Activated CD4-positive, CD25-positive, alpha-beta regulatory T cell treated with anti-CD3 and anti-CD28 coated beads, Interleukin-2, amount 50 U/mL, for 24 hours (primary cell): ENCODE data around the gene TMEM72.

Experiments used
- ATAC-seq, 2 donors: fragments of 150-1000 bp; cut with Tn5 transposase; one replicate each; pipeline ENCODE4 v1.10.0; 2021; ENCODE audit warnings: mild to moderate bottlenecking in 1 of 2, moderate library complexity in 1 of 2

The TMEM72 gene

DNA sequence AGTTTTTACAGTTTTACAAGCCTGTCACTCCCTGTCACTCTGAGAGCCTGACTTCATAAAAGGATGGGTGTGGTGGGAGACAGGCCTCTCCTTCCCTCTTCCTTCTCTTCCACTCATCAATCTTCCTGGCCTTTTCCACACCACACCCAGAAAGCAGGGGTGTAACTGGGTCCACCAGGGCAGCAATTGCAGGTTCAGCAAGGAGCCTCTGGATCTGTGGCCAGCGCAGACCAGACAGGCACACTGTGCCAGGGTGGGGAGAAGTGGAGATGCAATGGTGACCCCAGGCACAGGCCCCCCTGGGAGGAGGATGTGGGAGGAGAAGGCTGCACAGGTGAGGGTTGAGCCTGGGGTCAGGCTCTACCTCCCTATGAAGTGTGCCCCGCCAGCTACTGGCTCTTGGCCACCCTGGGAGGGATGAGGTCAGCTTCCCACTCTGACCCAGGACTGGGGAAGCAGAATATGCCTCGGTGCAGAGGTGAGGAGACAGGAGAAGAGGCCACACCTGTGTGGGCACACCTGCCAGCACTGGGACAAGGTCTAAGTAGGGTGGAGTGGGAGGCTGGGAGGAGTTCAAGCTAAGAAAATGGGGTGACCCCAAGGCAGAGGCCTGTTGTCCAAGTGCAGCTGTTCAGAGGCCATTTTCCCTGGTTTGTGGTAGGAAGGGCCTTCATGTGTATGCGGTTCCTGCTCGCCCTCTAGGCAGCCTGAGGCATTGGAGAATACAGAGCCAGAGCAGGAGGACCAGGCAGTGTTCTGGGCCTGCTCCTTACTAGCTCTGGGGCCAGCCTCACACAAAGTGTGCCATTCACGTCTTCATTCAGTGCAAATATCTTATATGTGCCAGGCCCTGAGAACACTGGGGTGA, 20.2 kb upstream of the TMEM72 start:
- ATAC-seq, result no peak

DNA sequence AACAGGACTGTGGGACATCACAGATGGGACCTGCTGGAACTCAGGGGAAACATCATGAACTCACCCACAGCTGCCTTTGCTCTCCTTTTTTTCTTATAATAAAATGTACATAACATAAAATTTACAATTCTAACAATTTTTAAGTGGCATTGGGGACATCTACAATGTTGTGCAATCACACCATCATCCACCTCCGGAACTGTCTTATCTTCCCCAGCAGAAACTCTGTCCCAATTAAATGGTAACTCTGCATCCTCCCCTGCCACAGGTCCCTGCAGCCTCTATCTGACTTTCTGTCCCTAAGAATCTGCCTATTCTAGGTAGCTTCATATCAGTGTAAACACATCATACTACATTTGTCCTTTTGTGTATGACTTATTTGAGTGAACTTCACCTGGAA, 19.4 kb upstream of the TMEM72 start:
- no peak for ATAC-seq

DNA sequence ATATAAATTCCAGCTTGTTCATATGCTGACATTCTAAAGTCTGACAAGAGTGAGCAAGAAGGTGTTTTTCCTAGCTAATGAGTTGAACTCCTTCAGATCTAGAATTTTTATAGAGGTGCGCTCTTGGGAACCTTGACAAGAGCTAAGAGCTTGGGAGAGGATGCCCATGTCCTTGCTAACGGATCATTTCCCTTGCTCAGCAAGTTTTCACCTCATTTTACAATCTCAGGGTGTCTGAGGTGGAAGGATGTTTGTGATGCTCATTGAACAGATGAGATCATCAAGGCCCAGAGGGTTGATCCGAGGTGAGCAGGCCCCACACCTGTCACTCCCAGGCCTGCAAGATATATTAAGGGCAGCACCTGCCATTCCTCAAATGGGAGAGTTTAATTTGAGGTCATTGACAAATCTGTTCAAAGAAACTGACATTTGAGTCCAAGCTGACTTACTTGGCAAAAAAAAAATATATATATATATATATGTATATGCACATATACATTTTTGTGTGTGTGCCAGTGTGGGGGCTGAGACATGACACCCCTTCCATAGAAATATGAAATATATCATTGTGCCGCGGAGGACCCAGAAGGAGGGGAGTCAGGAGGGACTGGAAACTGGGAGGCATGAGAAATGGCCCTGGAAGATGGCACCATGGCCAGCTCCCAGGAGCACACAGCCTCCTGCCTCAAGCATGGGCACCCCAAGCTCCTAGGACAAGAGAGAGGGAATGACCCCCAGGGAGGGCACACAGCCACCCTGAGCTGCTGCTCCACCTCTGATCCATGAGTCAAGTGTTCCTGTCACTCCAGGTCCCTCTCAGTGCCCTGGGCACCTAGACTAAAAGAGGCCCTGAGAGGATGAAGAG, 17.3 kb upstream of the TMEM72 start:
- ATAC-seq, result no peak

DNA sequence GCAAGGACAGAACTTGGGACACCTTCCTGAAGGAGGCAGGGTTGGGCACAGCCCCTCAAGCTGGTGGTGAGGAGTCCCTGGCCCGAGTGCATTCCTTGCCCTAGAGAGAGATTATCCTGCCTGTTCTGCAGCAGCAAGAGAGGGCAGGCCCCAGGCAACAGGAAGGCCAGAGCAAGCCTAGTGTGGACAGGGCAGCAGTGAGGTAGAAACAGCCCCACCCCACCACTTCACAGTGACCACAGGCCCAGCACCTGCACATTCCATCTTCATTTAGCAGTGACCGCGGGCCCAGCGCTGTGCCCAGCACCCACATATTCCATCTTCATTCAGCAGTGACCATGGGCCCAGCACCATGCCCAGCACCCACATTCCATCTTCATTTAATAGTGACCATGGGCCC, 16.4 kb upstream of the TMEM72 start:
- ATAC-seq, result no peak

DNA sequence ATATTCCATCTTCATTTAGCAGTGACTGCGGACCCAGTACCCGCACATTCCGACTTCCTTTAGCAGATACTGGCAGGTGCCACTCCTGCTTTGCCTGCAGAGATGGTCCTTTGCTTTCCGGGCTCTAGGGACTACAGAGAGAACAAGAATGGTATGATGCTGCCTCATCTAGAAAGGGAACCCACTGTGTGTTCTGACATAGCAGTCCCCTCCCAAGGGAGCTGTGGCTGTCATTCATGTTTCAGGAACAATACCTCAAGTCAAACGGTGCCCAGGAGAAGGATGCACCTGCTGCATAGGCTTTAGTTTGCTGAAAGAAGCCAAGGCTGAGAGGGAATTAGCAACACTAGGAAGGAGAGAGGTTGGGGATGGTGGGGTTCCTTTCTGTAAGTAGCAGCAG, 15.9 kb upstream of the TMEM72 start:
- ATAC-seq, result no peak

DNA sequence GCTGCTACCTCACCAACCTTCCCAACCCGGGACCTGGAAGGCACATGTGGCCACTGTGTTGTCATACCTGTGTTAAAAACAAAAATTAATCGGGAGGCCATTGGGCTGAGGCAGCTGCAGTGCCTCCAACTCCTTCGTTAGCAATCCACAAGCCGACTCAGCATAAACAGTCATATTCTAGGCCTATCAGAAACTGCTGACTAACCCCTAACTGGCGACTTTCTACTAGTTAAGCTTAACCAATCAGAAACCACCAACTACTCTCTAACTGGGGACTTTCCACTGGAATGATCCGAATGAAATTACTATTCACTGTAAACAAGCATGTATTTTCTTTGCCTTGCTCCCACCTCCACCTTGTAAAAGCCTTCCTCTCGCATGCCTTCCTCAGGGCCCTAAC, 14.1 kb upstream of the TMEM72 start:
- ATAC-seq, result no peak

DNA sequence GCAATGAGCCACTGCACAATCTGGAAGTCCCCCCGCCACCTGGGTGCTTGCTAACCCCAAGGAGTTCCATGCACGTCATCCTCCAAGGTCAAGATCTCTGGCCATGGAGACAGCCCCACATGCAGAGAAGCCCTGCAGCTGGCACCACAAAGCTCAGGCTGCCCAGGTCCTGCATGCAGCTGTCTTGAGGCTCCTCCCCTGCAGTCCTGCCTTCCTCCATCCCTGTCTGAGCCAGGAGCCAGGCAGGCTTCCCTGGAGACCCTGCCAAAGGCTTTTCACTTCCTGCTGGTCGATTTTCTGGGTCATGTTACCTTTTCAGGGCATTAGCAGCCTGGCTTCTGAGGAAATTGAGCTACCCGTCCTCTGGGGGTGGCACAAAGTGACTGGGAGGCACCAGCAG, 12.5 kb upstream of the TMEM72 start:
- no peak for ATAC-seq

DNA sequence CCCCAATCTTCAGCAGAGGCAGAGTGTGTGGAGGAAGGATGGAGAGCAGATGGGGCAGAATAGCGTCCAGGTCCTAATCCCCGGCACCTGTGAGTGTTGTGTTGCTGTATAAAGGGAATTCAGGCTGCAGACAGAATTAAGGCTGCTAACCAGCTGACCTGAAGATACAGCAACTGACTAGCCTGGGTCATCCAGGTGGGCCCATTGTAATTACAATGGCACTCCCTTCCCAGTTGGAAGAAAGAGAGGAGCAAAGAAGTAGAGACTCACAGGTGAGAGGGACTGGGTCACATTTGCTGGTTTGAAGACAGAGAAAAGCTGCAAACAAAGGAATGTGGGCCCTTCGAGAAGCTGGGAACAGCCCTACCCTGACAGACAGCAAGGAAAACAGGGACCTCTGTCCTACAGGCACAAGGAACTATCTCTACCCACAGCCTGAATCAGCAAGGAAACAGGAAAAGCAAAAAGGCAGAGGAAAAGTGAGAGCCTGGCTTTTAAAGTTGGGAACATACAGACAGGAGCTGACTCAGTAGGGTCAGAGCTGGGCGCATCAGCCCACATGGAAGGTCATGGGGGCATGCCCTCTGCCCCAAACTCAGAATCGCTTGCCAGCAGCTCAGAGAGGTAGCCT, 11.6 kb upstream of the TMEM72 start:
- no peak for ATAC-seq

DNA sequence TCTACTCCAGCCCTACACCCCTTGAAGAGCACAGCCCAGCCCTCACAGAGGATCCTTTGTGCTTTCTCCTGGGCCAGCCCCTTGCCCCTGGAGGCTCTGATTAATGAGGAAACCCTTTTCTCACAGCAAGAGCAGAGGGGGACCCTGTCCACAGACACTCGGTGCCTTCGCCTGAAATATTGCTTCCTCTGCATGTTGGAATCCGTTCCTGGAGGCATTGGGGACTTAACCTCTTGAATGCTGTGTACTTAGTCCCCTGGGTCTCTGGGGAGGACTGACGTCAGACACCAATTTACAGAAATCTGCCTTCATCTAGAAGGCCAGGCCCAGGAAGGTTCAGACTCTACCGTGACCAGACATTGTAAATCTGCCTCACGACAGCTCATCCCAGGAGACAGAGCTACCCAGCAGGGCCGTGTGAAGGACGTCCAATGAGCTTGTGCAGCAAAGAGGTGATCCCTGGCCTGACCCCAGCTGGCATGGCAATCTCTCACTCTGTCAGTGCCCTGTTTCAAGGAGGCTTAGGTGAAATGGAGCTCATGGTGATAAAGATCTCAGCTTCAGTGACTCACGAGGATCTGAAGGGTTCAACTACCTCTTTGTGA, 8.1 kb upstream of the TMEM72 start:
- ATAC-seq, result no peak

DNA sequence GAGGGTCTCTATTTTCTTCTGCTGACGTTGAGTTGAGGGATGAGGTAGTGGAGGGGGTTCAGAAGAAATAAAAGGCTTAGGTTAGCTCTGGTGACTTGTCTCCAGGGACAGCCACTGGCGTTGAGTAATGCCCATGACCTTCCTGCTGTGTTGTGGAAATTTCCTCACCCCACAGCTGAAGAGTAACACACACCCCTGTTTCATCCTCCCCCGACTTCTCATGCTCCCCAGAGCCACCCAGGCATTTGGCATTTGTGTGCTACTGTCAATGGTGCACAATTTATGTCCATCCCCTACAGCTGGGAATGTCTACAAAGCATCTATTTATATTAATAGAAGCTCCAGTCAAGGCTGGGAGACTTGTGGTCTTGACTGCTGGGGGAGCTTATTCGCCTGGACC, 4.7 kb upstream of the TMEM72 start:
- no peak for ATAC-seq

DNA sequence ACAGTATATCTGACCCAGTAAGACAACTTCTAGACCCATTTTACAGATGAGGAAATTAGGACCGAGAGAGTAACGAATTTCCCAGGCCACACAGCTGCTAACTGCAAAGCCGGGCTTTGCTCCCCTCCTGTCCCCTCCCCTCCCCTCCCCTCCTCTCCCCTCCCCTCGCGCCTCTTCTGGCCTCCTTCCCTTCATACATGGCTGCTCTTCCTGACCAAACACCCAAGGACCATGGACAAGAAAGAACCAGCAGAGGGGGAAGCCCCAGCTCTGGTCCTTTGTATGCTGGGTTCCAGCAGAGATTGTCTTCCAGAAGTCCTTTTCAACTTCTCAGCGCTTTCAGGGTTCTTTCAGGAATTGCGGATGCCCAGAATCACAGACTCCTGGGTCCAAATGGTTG, 3.6 kb upstream of the TMEM72 start:
- ATAC-seq, result no peak

DNA sequence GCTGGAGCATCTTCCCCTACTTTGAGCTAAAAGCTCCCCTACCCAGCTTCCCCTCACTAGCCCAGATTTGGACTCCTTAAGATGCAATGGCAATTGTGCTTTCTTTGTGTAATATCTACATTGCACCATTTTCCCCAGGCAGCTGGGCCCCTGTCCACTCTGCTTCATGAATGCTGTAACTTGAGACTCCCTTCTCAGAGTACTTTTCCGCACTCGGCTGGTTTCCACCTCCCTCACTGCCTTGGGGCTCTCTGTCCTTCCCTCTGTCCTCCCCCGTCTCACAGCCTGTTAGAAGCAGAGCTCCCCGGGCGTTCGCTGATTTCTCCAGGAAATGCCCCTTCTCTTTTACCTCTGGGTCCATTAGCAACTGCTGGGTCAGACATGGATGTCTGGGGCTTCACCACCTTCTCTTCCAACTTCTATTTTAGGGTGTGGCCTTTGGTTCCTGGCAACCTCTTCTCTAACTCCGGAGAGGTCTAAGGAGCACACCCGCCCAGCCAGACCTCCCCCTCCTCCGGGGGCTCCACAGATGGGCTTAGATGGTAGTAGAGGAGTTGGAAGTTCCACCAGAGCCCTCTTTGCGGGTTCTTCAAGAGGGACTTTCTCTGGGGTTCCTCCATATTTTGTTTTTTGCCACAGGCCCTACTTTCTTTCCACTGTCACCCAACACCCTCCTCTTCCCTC, 2.9 kb upstream of the TMEM72 start:
- ATAC-seq, result no peak

DNA sequence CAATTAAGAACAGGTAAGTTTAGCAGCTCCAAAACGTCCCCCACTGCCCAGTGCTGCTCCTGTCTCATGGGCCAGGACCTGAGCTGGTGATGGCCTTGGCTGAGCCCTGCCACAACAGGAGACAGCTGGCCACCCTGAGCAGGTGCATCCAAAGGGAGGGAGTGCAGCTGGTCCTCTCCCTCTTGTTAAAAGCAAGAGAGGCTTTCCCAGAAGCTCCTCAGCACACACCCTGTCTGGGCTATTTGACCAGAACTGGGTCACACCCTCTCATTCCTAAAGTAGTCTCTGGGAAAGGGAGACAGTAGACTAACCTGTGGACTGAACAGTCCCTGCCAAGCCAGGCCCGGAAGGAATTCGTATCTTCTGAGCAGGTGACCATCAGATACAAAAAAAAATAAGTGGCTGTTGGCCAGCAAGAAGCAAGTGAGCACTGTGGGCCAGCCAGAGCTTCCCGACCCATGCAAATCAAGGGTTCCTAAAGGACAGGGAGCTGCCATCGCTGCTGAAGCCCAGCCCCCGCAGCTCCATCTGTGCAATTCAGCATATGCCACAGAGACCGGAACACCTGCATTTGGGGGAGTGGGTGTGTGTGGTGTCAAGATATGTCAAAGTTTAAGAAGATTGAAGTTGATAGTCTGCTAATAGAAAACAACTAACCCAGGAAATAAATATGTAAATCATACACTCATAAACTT, 2.1 kb upstream of the TMEM72 start:
- ATAC-seq, result no peak

DNA sequence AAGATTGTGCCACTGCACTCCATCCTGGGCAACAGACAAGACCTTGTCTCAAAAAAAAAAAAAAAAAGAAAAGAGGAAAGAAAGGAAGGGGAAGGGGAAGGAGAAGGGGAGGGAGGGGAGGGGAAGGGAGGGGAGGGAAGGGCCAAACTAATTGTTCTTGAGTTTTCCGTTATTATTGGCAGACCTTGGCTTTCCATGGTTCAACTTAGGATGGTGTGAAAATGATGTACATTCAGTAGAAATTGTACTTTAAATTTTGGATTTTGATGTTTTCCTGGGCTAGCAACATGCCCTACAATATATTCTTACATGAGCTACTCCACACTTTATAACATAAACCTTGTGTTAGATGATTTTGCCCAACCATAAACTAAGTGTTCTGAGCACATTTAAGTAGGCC, 1.2 kb upstream of the TMEM72 start:
- no peak for ATAC-seq

DNA sequence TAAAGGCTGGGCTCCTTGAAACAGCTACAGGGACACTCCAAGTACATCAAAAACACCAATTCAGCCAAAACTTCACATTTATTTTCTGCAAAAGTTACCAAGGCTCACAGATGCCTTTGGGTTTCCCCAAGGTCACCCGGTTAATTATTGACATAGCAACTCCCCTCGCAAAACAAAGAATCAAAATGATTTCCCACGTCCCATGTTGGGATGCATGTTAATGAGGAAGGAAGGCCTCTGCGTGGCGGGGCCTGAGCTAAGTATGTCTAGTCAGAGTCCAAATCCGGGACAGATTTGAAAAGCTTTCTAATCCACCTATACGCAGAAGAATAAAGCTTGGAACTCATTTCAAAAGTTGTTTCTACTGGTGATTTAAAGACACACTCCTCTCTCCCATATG, 535 bp upstream of the TMEM72 start:
- ATAC-seq, result no peak

DNA sequence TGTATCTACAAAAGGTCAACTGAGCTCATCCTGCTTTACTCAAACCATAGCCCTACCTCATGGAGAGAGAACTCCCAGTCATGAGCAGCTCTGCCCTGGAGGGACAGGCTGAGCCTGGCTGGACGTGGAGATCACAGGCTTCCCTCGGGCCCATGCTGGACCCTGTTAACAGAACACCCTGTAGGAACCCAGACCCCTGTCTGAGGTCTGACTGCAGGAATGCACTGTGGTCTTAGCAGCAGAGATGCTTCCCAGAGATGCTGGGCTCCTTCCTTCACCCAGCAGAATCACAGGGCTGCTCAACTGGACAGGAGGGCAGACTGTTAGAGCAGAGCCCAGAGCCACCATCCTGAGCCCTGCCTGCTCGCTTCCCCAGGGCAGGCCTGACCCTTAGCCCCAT, 814 bp downstream of the TMEM72 start:
- no peak for ATAC-seq

DNA sequence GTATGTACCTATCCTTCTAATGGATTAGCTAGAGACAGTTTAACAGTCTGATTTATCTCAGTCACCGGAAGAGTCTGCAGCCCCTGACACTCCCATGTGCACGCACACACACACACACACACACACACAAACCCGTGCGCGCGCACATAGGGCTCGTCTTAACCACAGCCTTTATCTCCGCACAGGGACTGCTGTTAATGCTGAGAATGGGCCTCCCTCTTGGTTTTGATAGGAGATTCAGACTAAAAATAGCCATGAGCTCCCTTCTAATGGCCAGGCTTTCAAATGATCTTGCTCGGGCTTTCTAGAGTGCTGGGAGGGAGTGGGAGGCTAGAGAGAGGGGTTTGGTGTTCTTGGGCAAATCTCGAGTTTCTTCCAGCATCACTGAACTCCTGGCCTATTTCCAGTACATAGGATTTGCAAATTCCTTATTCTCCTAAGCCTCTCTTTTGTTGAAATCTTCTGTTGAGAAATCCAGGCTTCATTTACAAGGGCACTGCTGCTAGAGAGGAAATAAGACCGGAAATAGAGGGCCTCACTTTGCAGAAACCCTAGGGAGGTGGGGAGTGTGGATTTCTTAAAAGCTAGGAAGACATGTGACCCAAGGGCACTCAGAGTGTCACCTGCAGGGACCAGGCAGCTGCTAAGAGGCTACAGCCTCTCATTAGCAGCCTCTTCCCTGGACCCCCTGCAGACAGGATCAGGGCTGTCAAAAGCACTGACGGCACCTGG, 2.4 kb downstream of the TMEM72 start:
- peak in 1 of 2 donors; percentile 25 for ATAC-seq

DNA sequence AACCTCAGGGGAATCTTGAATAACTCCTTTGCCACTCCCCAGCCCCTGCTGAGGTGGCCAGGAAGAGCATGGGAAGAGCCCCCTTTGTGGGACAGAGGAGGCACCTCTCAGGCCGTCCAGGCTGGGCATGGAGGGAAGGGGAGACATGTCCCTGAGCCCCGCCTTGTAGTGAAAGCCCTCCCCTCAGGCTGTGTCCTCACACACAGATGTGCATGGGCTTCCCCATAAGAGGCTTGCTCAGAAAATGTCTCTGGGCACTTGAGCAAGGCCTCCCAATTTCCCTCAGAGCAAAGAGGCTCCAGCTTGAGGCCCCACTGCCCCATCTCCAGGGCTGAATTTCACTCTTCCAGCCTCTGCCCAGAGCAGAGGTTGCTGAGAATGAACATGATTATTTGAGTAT, 3.8 kb downstream of the TMEM72 start:
- ATAC-seq, result no peak

DNA sequence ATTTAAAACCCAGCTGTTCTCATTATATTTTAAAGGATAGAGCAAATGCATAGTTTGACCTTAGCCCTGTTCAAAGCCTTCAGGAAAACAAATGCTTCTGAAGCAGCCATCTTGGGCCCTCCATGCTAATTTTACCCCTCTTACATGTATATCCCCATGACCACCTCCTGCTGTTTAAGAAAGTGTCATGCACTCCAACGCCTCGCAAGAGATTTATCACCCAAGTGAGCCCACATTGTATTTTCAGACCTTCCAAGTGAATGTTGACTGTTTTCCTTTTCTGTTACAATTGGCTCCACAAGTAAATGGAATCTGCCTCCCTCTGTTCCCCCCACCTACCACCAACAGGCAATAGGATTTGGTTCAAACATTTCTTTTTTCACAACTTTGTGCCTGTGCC, 5.3 kb downstream of the TMEM72 start:
- ATAC-seq, result no peak

DNA sequence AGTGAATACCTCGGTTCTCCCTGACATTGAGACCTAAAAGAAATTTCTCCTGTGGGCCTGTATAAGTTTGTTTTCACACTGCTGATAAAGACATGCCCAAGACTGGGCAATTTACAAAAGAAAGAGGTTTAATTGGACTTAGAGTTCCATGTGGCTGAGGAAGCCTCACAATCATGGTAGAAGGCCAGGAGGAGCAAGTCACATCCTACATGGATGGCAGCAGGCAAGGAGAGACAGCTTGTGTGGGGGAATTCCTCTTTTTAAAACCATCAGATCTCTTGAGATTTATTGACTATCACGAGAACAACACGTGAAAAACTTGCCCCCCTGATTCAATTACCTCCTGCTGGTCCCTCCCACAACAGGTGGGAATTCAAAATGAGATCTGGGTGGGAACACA, 6.7 kb downstream of the TMEM72 start:
- ATAC-seq, result no peak

DNA sequence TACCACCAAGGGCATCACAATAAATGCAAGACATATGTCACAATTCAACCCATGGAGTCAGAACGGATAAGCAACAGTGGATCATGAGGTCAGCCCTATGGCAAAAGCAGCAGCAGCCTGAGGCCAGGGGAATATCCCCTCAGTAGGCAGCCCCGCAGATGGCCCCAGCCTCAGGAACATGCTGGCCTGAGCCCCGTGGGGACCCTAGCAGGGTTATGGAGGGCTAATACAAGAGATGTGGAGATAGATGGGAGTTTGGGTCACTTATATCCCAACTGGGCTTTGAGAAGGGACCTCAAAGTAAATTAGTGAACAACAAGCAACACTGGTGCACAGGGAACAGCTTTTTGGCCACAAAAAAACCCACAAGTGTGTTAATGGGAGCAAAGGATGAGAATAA, 9.1 kb downstream of the TMEM72 start:
- no peak for ATAC-seq
